MCF 10A (cell line): ENCODE measurements around the gene MOBP. TPM values are rescaled to one million over a fixed set of nuclear protein-coding genes. Genes with fewer than 3 reads are reported as not detected.

Experiments used
- BruUV-seq: library from RNA; stranded (reverse); fragments of 400-500 nt; replicated peaks from 2 replicates; lab custom pipeline; 2021; lab: Mats Ljungman, UMichigan
- CTCF ChIA-PET: fragments of 300-600 bp; sonication (Branson Sonifier 250); formaldehyde crosslinking; extraction: SDS; loops from one replicate; lab custom pipeline; 2021; ENCODE audit warnings: antibody characterized with exemption, inconsistent platforms; lab: Yijun Ruan, JAX
- POLR2A ChIA-PET: fragments of 300-600, 350-650 bp; sonication (Branson Sonifier 250); formaldehyde crosslinking; extraction: SDS; loops from one replicate; lab custom pipeline; 2020; ENCODE audit warnings: antibody characterized with exemption, inconsistent platforms; lab: Yijun Ruan, JAX
- DNase-seq: peaks from one replicate; pipeline ENCODE4 v3.0.0-alpha.2; 2018; ENCODE audit not compliant: unreplicated experiment
- H3K27ac Mint-ChIP-seq: one replicate; pipeline ENCODE4 v1.8.0; 2022; ENCODE audit warnings: mild to moderate bottlenecking, low read depth, mixed read lengths; ENCODE audit not compliant: unreplicated experiment
- H3K27me3 Mint-ChIP-seq: one replicate; pipeline ENCODE4 v1.8.0; 2022; ENCODE audit warnings: mixed read lengths; ENCODE audit not compliant: insufficient read depth, unreplicated experiment
- H3K36me3 Mint-ChIP-seq: one replicate; pipeline ENCODE4 v1.8.0; 2022; ENCODE audit warnings: mild to moderate bottlenecking, moderate library complexity, mixed read lengths; ENCODE audit not compliant: insufficient read depth, unreplicated experiment
- H3K4me1 Mint-ChIP-seq: one replicate; pipeline ENCODE4 v1.8.0; 2022; ENCODE audit warnings: mixed read lengths; ENCODE audit not compliant: insufficient read depth, unreplicated experiment
- H3K4me3 Mint-ChIP-seq: one replicate; pipeline ENCODE4 v1.8.0; 2022; ENCODE audit warnings: mild to moderate bottlenecking, moderate library complexity, mixed read lengths; ENCODE audit not compliant: unreplicated experiment
- H3K9me3 Mint-ChIP-seq: one replicate; pipeline ENCODE4 v1.8.0; 2022; ENCODE audit warnings: mixed read lengths; ENCODE audit not compliant: unreplicated experiment
- CTCF ChIP-seq: fragments of 200-600 bp; IDR thresholded peaks from one replicate; pipeline ENCODE4 v1.8.0; 2022; ENCODE audit warnings: antibody characterized with exemption, mild to moderate bottlenecking; ENCODE audit not compliant: unreplicated experiment
- intact Hi-C: fragments of 100-400 bp; cut with micrococcal nuclease; formaldehyde crosslinking; loops from 2 replicates; pipeline ENCODE4 v1.14.1; 2022
- total RNA-seq: library from RNA; stranded (reverse); gene quantifications from 2 replicates; pipeline ENCODE4 v1.2.3, GENCODE V29; 2022

The MOBP gene
- total RNA-seq, 1 experiment from 2014 or later: 0.21 TPM

GRCh38 chr3:39524107-39524506, 56.6 kb downstream of the MOBP start:
- CTCF ChIA-PET: no interaction called here
- BruUV-seq: no TSS peak
- intact Hi-C loops: no loop called here
- H3K4me3 Mint-ChIP-seq: no peak overlapping the region
- POLR2A ChIA-PET: no interaction called here
- H3K9me3 Mint-ChIP-seq: peaks cover 16% of the 10 kb centered on the region
- DNase-seq: no peak
- H3K27ac Mint-ChIP-seq: no peak overlapping the region
- H3K36me3 Mint-ChIP-seq: no peaks in the 10 kb centered on the region
- H3K27me3 Mint-ChIP-seq: peaks cover 17% of the 10 kb centered on the region
- peaks cover 5% of the 10 kb centered on the region for H3K4me1 Mint-ChIP-seq
- no peak for TF ChIP-seq CTCF

DNA sequence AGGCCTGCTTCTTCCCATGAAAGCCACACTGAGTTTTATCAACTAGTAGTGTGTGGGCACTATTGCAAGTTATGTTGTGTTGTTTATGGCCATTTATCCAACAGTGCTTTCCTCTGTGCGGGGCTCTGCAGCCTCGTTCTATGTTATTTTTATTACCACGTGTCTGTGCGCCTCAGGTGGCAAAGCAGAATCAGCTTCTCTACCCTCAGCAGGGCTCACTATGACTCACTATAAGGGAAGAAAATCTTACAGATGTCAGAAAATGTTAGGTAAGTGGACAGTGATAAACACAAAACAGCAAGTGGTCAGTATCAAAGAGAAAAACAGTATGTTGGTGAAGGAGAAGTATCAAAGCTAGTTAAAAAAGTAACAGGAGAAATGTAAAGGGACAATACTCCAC, 61.4 kb downstream of the MOBP start:
- POLR2A ChIA-PET: interaction anchor here (0.9 kb wide), 1 partner anchor 9 kb away, joined by 3 read pairs; no protein-coding TSS in a partner anchor
- H3K4me1 Mint-ChIP-seq: peaks cover 22% of the 10 kb centered on the region
- CTCF ChIA-PET: interaction anchor here (0.8 kb wide), 1 partner anchor 81 kb away, joined by 5 read pairs; no protein-coding TSS in a partner anchor

GRCh38 chr3:39529577-39529976, 62.1 kb downstream of the MOBP start:
- peaks cover 22% of the 10 kb centered on the region for H3K4me1 Mint-ChIP-seq
- ChIA-PET CTCF (interaction anchor here (0.8 kb wide), 1 partner anchor 82 kb away, joined by 5 read pairs; no protein-coding TSS in a partner anchor), POLR2A (interaction anchor here (0.6 to 1.1 kb wide), 3 partner anchors 10 to 549 kb away, joined by 3 read pairs; no protein-coding TSS in a partner anchor)
- no peak overlapping the region for H3K27ac Mint-ChIP-seq
- no peak for DNase-seq
- intact Hi-C loops: no loop called here
- peaks cover 8% of the 10 kb centered on the region for H3K9me3 Mint-ChIP-seq
- TF ChIP-seq CTCF: no peak
- no peaks in the 10 kb centered on the region for H3K36me3 Mint-ChIP-seq
- BruUV-seq: no TSS peak
- no peak overlapping the region for H3K4me3 Mint-ChIP-seq
- no peaks in the 10 kb centered on the region for H3K27me3 Mint-ChIP-seq

More for the DNA sequence above, 61.4 kb downstream of the MOBP start:
- no peak overlapping the region for H3K4me3 Mint-ChIP-seq
- no TSS peak for BruUV-seq
- no peak overlapping the region for H3K27ac Mint-ChIP-seq
- intact Hi-C loops: no loop called here
- no peak for TF ChIP-seq CTCF
- H3K9me3 Mint-ChIP-seq: peaks cover 16% of the 10 kb centered on the region
- DNase-seq: peak; percentile 45
- no peaks in the 10 kb centered on the region for H3K36me3 Mint-ChIP-seq
- H3K27me3 Mint-ChIP-seq: no peaks in the 10 kb centered on the region

GRCh38 chr3:39531066-39531465, 63.6 kb downstream of the MOBP start:
- intact Hi-C loops: no loop called here
- POLR2A ChIA-PET: interaction anchor here (1.3 to 2.3 kb wide), 5 partner anchors 11 to 514 kb away, joined by 3 to 14 read pairs (median 4); no protein-coding TSS in a partner anchor
- CTCF ChIA-PET: interaction anchor here (0.6 to 2.9 kb wide), 6 partner anchors 10 to 648 kb away, joined by 3 to 14 read pairs (median 4); no protein-coding TSS in a partner anchor
- no peak for TF ChIP-seq CTCF
- no peak for DNase-seq
- Mint-ChIP-seq H3K36me3 (no peaks in the 10 kb centered on the region), H3K4me3 (no peak overlapping the region), H3K4me1 (peaks cover 22% of the 10 kb centered on the region), H3K9me3 (no peaks in the 10 kb centered on the region), H3K27me3 (no peaks in the 10 kb centered on the region), H3K27ac (peak overlapping the region; percentile 34)
- BruUV-seq: no TSS peak
